HG03025 (cell line): Measurements from ENCODE around the gene OR1F1.
"Not testable (repeated sequence)": the region's sequence is repeated elsewhere in the genome, so short reads cannot be mapped to it uniquely, and the experiment has no call there.

Source experiments
- ATAC-seq: cut with Tn5 transposase; IDR thresholded peaks from one replicate; pipeline ENCODE4 v1.9.1; 2021; ENCODE audit warnings: mild to moderate bottlenecking, moderate library complexity; ENCODE audit not compliant: unreplicated experiment, low FRiP score

Gene OR1F1

GRCh38 chr16:3194792-3195191 is 6.8 kb downstream of the OR1F1 start:
- no peak for ATAC-seq

GRCh38 chr16:3195975-3196374 is 8.0 kb downstream of the OR1F1 start:
- ATAC-seq = no peak

- not testable (repeated sequence) for ATAC-seq
Observed at GRCh38 chr16:3197694-3198333, 9.8 kb downstream of the OR1F1 start.

GRCh38 chr16:3198334-3199072 is 10.5 kb downstream of the OR1F1 start:
- no peak for ATAC-seq

GRCh38 chr16:3202903-3203539 is 15.0 kb downstream of the OR1F1 start:
- ATAC-seq = no peak

- not testable (repeated sequence) for ATAC-seq
Observed at GRCh38 chr16:3205939-3206338, 17.9 kb downstream of the OR1F1 start.

GRCh38 chr16:3207086-3207953 is 19.3 kb downstream of the OR1F1 start:
- ATAC-seq = no peak

GRCh38 chr16:3212006-3212405 is 24.0 kb downstream of the OR1F1 start:
- ATAC-seq = no peak

GRCh38 chr16:3212567-3212966 is 24.6 kb downstream of the OR1F1 start:
- ATAC-seq = no peak

- no peak for ATAC-seq
Observed at GRCh38 chr16:3214904-3215600, 27.0 kb downstream of the OR1F1 start.

- no peak for ATAC-seq
Observed at GRCh38 chr16:3215601-3216262, 27.7 kb downstream of the OR1F1 start.

GRCh38 chr16:3216263-3216640 is 28.2 kb downstream of the OR1F1 start:
- ATAC-seq = no peak

GRCh38 chr16:3220839-3221238 is 32.8 kb downstream of the OR1F1 start:
- ATAC-seq = no peak

- no peak for ATAC-seq
Observed at GRCh38 chr16:3223913-3224515, 36.0 kb downstream of the OR1F1 start.

- no peak for ATAC-seq
Observed at GRCh38 chr16:3234543-3234856, 46.5 kb downstream of the OR1F1 start.

GRCh38 chr16:3234857-3235561 is 47.0 kb downstream of the OR1F1 start, which contains the start of gene ZNF200:
Gene ZNF200, minus strand, starts transcription at chr16:3235158. Its CDS starts 1,403 bp downstream, at chr16:3233755.
- peak; percentile 90 for ATAC-seq

- ATAC-seq = no peak
Observed at GRCh38 chr16:3235856-3236669, 48.1 kb downstream of the OR1F1 start.

GRCh38 chr16:3241761-3242160 is 53.8 kb downstream of the OR1F1 start:
- ATAC-seq = no peak
